Stimulated activated CD4-positive, alpha-beta T cell treated with anti-CD3 and anti-CD28 coated beads, Interleukin-2, amount 100 ng/mL, for 48 hours (primary cell): Measurements from ENCODE around the gene TIMP2.
"Not testable (repeated sequence)": the region's sequence is repeated elsewhere in the genome, so short reads cannot be mapped to it uniquely, and the experiment has no call there.

ENCODE experiments used
- DNase-seq, 2 donors: peaks; one replicate each; pipeline ENCODE4 v3.0.0-alpha.2; 2020

Gene TIMP2

DNA sequence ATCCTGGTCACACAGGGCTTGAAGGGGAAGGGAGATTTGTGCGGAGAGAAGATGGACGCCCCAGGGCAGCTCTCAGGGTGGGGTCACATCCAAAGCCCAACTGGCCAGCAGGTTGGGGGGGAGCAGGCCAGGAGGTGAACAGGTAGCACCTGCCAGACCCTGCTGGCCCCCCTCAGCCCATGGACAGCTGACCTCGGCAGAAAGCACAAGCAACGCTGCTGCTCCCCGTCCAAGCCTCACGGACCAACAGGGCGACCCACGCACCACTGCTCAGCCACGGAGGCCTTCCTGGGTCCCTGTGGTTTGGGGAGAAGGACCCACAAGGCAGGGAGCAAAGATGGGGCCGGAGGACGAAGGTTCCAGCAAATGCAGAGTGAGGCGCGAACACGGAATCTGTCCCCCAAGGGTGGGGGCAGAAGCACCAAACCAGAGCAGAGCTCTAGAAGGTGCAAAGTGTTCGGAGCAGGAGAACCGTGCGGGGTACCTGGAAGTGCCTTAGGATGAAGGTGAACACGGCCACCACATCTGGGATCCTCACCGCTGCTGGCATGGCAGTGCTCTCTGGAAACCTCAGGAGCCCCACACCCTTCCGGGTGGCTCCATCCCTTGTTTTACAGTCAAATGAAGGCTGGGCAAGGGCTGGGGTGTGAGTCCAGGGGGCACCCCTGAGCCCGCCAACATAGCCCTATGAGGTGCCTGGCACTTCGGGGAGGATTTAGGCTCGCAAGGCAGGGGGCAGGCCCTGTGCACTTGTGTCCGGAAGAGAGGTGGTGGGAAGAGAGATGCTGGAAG, 40.1 kb downstream of the TIMP2 start:
- no peak for DNase-seq

DNA sequence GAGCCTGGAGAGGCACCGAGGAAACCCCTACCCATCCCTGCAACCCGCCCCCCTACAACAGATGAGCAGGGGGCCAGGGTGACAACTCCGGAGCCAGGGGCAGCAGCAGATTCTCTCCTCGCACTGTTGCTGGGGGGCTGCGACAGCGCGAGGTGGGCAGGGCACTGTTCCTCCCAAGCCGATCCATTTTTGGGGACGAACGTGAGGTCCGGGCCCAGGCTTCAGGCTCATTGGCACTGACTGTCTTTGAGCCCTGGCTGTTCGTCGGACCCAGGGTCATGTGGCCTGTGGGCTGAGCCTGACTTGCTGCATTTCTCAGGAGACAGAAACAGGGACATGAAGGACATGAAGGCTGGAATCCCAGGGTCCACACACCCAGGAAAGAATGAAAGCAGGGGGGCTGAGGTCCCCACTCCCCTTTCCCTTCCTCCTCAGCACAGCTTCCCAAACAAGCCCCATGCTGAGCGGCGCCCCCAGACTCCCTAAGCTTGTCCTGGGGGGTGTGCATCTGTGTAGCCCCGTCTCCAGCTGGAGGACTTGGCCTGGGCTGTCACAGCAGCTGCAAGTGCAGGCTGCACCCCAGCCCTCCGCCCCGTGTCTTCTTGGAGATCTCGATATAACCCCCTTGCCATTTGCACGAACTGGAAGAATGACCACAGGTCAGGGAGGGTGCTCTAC, 40.9 kb downstream of the TIMP2 start:
- DNase-seq: no peak

DNA sequence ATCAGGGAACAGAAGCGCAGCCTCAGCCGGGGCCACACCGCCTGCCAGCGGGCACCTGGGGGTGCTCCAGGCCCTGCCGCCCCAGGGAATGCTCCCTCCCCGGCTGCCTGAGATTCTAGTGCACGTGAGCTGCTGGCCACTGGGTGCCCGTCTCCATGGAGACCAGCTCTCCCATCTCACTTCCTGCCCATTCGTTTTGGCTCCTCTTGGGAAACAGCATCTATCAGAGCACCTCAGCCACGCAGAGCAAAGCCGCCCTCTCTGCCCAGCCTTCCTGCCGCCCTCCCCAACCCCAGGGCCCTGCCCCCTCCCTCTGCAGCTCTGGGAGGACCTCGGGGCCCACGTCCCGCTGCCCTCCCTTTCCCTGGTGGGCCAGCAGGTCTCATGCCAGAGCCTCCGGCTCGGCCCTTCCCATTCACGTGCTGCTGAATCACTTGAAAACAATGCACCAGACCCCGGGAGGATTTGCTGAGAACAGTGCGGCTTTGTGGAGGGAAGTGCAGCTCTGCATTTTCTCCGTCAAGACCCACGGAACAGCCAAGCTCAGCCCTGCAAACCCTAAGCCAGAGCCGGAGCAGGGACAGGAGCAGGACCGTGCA, 41.6 kb downstream of the TIMP2 start:
- no peak for DNase-seq

DNA sequence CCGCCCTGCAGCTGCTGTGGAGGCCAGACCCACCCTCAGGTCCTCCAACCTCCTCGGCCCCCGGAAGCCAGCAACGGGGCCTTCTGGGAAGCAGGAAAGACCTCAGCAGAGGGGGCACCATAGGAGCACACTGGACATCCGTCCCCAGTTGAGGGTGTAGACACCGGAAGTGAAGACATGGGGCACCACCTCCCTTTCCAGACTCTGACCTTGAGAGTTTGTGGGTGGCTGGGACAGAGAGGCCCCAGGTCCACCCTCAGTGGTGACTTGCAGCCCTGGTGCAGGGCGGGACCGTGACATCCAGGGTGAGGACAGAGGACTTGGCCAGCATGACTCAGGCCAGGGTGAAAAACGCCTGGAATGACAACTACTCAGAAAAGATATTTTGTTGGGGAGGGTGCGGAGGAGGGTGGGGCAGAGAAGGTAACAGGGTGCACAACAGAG, 42.1 kb downstream of the TIMP2 start:
- no peak for DNase-seq

- DNase-seq: no peak
These were observed 42.6 kb downstream of the TIMP2 start for GRCh38 chr17:78882540-78883088.

DNA sequence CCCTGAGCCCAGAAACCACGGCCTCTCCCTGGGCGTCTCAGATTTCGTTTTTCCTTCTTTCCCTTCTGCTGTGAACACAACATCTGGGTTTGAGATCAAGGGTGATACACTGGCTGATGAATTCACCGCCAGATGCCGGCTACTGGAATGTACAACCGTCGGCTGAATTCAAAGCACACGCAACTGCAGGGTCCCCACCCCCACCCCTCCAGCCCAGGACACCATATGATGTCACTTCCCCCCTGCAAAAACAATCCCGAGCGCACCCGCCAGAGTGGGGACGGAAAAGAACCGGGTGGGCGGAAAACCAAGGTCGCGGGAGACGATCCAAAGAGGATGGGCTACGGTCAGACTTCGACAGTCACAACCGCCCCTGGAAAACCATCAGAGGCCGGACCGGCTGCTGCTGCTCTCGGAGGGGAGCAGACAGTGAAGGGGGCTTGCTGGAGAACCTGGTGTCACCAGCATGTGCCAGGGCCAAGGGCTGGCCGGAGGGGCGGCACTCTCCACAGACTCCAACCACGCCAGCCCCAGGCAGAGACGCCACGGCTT, 45.5 kb downstream of the TIMP2 start:
- no peak for DNase-seq

DNA sequence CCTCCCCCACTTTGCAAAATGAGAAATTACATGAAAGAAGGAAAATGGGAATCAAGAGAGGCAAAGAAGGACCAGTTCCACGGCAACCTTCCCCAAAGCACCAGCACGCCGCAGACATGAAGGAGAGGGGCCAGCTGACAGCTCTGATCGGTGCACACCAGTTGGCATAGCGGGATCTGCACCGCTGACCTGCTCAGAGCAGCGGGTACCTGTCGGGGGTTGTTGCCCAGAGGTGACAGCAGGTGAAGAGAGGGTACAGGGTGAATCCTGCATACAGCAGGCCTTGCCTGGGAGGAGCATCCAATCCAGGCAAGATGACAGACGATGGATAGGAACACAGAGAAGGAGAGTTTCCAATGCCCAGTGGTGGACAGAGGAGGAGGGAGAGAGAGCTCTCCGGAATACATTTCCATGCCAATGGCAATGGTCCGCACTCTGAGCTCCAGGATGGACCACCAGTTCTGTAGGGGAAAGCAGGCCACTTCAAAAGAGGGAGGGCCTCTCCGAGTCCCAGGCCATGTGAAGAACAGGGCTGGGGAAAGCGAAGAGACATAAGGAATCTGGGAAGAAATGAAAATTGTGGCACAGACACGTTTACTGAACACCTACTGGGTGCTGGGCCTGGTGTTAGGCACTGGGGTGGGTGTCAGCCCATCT, 46.2 kb downstream of the TIMP2 start:
- DNase-seq: no peak

GRCh38 chr17:78878261-78878660, 46.9 kb downstream of the TIMP2 start:
- no peak for DNase-seq

DNA sequence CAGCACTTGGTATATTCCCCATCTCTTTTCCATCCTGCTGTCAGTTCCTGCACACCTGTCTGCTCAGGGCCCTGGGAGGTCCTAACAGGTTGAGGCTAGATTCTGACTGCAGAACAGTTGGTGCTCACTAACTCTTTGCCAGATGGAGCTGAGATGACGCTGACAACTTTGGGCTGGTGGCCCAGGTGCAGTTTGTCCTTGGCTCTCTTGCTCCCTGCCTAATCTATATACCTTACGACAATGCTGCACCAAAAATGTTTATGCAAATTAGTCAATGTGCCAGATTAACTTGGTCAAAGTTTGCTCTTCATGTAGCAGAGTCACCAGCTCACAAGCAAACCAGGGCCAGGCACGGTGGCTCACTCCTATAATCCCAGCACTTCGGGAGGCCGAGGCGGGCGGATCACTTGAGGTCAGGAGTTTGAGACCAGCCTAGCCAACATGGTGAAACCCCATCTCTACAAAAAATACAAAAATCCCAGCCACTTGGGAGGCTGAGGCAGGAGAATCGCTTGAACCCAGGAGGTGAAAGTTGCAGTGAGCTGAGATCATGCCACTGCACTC, 48.2 kb downstream of the TIMP2 start:
- DNase-seq: not testable (repeated sequence)

- DNase-seq: no peak
These were observed 49.0 kb downstream of the TIMP2 start for GRCh38 chr17:78876094-78876597.

GRCh38 chr17:78875363-78876093, 49.7 kb downstream of the TIMP2 start:
- no peak for DNase-seq

DNA sequence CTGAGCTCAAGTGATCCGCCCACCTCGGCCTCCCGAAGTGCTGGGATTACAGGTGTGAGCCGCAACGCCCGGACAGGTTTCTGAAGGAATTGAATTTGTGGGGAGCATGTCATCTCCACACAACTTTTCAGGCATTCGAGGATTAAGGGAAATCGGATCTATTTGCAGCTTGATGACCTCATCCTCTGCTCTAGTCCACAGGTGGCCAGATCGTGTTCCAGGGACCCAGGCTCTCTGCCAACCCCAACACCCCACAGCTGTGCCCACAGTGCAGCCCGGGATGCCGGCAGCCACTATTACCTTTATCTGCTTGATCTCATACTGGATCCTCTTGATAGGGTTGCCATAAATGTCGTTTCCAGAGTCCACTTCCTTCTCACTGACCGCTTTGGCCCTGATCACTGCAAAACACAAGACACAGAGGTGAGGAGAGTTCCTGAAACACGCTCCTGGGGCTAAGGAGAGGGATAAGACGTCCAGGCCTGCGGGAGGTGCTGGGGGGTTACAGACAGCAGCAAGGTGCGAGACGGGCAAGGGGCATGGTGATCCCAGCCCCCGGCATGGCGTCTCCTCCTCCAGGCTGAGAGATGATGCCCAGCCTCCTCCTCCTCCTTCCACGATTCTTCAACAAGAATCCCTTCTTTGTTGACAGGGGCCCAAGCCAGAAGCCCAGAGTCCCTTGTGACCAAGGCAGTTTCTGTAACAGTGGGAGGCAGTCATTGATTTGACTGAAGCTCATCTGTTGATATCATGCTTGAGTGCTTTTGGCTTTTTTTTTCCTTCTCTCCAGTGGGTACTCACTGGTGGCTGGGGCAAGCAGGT, 51.5 kb downstream of the TIMP2 start:
- DNase-seq: no peak

DNA sequence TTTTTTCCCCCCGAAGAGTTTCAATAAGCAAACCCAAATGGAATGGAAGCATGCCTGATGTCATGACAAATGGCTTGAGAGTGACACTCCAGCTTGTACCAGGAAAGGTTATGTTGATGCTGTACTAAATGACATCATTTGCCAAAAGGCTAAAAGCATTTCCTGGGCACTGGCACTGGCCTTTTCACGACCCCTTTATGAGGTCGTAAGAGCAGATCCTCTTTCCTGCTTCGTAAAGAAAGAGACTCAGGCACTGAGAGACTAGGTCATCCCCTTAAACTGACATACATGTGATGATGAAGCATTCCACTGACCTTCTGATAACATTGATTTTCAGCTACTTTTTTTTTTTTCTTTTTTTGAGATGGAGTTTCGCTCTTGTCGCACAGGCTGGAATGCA, 52.7 kb downstream of the TIMP2 start:
- no peak for DNase-seq

DNA sequence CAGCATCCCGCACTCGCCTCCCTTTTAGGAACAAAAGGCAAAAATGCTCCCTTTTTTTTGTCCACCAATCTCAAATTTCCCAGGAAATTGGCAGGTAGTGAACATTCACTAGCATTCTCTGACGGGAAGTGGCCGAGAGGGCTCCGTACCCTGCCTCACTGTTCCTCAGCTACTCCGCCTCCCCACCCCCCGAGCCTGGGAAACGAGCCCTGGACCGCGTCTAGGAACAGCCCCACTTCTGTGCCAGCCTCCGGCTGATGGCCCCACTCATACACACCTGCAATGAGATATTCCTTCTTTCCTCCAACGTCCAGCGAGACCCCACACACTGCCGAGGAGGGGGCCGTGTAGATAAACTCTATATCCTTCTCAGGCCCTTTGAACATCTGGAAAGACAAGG, 54.6 kb downstream of the TIMP2 start:
- no peak for DNase-seq

DNA sequence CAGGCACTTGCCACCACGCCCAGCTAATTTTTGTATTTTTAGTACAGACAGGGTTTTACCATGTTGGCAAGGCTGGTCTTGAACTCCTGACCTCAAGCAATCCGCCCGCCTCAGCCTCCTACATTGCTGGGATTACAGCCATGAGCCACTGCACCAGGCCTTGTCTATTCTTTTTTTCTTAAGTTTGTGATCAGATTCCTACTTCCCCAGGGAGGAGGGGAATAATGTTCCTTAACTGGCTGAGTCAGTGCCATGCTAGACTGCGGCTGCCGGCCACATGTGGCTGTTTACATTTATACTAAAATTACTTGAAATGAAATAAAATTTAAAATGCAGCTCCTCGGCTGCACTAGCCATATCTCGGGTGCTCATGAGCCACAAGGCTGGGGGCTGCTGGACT, 56.8 kb downstream of the TIMP2 start:
- no peak for DNase-seq

GRCh38 chr17:78867046-78867445, 58.1 kb downstream of the TIMP2 start:
- not testable (repeated sequence) for DNase-seq

GRCh38 chr17:78865682-78866390, 59.4 kb downstream of the TIMP2 start:
- DNase-seq: peak; percentile 71 to 72

DNA sequence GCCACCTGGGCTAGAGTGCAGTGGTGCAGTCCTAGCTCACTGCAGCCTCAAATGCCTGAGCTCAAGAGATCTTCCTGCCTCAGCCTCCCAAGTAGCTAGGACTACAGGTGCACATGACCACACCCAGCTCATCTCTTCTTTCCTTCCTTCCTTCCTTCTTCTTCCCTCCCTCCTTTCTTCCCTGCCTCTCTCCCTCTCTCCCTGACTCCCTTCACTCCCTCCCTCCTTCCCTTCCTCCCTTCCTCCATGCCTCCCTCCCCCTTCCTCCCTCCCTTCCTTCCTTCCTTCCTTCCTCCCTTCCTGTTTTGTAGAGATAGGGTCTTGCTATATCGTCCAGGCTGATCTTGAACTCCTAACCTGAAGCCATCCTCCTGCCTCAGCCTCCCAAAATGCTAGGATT, 61.1 kb downstream of the TIMP2 start:
- DNase-seq: no peak

DNA sequence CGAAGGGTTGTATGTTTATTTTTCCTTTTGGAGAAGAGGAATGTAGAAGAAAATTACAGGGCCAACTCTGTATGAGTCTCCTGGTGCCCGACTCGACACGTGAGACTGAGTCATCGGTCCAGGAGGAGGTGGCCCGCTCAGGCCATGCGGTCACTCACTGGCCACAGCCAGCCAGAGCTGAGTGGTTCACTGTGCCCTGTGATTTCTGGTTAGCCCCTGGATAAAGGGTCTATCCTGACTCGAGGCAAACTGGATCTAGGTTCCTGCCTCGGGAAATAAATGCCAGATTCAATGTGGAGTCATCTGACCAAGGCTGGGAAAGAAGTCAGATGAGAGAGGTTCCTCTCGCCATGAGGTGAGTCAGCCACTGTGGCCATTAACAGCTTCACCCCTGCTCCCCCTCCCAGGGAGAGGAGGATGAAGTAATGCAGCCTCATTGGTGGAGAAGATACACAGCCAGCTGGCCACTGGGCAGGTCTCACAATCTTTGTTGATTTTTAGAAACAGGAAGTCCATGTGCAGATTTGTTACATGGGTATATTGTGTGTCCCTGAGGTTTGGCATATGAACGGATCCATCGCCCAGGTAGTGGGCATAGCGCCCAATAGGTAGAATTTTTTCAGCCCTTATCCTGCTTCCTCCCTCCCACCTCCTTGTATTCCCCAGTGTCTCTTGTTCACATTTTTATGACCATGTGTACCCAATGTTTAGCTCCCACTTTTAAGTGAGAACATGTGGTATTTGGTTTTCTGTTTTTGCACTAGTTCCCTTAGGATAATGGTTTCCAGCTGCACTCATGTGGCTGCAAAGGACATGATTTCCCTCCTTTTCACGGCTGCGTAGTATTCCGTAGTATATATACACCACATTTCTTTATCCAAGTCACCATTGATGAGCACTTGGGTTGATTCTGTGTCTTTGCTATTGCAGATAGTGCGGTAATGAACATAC, 62.8 kb downstream of the TIMP2 start:
- DNase-seq: no peak
